Activated CD4-positive, alpha-beta T cell treated with anti-CD3 and anti-CD28 coated beads, Interleukin-2, amount 50 U/mL, for 48 hours (primary cell): ENCODE measurements around the gene MPPED1.

Experiments used
- DNase-seq, 2 experiments: peaks; one replicate each; pipeline ENCODE4 v3.0.0-alpha.2; 2020

Gene MPPED1

DNA sequence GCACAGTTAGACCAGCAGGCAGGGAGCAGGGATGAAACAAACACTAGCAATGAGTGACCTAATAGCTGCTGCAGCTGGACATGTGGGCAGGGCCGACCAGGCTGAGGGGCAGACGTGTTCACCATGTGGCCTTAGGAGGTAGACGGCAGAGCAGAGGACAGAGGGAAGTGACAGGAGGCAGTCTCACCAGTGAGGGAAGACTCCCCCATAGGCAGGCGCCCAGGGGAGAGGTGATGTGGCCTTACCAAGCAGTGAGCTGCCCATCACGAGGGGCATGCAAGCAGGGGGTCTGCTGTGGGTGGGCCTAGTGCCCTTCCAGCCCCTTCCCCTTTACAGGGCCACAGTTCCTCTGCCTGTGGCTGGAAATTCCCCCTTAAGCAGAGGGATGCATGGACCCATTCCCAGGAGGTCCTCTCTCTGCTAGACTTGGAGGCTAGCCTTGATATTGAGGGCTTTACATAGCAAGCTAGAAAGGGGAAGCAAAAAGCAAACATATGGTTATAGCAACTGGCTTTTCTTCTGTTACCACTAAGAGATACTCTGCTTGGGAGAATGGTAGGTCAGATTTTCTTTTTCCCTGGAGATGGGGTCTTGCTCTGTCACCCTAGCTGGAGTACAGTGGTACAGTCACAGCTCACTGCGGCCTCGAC is 67.6 kb downstream of the MPPED1 start:
- no peak for DNase-seq

DNA sequence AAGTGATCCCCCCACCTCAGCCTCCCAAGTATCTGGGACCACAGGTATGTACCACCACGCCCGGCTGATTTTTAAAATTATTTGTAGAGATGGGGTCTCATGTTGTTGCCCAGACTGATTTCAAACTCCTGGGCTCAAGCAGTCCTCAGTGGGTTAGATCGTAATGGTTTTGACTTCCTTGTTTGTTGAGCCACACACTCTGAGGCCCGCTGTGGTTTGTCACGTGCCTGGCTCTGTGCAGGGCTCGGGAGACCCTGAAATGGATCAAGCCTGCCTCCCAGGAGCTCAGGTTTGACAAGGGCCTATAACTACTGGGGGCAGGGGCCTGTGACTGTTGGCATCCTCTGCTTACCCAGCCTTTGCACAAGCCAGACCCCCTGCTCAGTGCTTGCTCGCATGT is 68.1 kb downstream of the MPPED1 start:
- DNase-seq, result no peak

DNA sequence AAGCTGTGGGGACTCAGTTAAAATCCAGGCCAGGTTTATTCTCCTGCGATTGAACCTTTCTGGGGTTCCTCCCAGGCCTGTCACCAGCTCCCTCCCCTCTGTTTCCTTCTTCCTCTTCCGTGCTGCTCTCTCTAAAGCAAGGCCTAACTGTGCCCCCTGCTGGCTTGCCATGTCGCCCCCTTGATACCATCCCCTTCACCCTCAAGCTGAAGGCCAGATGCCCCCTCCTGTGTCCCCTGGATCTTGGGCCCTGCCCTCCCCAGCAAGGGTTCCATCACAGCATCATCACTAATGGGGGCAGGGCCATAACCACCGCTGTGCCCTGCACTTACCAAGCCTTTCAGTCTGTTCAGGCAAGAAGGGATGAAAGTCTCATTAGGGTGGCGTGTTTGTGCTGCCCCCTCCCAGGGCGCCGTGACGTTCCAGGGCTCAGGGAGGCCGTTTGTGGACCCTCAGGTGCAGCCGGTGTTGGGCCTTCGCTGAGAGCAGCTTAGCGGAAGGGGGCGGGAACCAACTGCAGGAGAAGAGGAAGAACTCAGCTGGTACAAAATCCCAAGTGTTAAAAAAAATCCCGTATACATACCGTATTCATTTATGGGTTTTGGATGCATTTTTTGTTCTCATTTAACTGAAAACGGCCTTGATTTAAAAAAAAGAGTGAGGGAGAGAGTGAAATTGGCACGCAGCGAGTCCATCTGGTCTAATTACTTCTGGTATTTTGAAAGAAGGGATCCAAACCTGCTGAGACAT is 69.9 kb downstream of the MPPED1 start:
- DNase-seq, result peak; percentile 15 to 16

DNA sequence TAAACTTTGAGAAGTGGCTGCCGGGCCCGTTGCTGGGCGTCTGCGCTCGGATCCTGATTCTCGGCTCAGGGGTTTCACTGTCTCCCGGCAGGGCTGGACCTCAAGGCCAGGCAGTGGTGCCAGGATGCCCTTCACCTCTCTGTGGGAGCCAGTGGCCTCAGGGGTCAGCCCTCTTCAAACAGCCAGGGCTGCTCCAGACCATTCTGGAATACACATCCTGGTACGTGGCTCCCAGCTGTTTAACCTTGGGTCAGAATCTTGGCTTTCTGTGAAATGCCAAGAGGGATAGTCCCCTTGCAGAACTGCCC is 70.5 kb downstream of the MPPED1 start:
- no peak for DNase-seq

DNA sequence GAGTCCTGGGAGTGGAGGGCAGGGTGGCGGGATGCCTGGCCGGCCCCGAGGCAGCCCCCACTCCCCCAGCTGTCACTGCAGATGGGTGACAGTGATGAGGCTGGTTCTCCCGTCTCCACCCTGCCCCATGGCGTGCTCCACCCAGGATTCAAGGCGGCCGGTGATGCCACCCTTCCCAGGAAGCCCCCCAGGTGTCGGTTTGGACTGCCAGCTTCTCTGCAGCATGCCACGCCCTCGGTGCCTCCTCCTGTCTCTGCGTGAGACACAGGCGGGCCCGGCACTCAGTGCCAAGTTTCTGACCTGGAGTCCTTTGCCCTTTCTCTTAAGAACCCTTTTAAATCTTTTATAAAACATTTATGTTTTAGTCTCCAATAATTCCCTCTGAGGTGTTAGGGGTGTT is 71.5 kb downstream of the MPPED1 start:
- DNase-seq, result no peak

DNA sequence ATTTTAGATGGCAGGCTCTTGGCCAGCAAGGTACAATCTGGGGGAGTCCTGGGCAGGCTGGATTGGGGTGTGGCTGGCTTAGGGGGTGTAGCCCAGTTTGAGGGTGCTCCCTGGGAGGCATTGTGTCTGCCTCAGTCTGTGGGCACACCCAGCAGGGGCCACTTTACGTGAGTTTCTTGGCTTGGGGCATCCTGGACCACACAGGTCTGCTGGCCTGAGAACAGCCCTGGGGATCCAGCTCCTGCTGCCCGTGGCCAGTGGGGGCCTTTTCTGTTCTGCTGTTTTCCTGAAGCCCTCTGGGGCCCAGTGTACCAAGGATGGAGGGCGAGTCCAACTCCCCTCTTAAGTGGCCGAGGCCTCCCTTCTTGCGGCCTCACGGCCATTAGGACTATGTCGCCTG is 71.9 kb downstream of the MPPED1 start:
- DNase-seq, result no peak

DNA sequence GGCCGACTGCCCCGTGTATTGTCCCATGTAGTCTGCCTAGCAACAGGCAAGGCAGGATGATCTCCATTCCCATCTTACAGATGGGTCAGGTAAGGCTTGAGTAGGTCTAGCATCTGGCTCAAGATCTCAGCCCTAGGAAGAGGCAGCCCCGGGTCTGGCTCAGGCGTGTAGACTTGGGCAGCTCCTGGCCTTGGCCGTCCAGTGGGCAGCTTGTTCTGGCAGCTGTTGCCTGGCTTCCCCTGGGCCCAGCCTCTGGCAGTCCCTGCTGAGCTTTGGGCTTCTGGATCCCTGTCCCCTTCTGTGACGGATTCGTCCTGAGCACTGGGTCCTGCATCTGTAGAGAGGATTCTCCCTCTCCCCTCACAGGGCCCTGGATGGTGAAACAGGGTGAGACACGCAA is 72.4 kb downstream of the MPPED1 start:
- DNase-seq, result no peak

DNA sequence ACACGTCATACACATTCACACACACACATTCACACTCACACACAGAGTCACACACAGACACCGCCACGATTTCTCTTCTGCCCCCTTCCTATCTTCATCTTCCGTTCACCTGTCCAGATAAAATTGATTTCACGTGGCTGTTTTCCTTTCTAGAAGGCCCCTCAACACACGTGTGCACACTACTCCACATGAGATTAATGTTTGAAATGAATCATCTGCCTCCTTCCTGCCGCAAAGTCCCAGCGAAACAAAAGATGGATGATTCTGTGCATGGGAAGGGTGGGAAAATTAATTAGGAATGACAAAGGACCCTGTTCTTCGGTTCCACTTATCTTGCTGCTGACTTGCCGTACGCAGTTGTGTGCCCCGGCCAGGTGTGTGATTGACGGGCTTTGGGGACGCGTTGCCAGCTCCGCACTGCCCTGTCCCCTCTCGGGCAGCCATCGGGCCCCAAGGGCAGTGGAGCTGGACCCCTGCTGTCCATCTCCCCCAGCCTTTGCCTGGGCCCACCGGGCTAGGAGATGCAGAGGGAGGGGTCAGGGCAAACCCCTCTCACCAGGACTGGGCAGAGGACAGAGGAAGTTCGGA is 73.8 kb downstream of the MPPED1 start:
- DNase-seq, result no peak

DNA sequence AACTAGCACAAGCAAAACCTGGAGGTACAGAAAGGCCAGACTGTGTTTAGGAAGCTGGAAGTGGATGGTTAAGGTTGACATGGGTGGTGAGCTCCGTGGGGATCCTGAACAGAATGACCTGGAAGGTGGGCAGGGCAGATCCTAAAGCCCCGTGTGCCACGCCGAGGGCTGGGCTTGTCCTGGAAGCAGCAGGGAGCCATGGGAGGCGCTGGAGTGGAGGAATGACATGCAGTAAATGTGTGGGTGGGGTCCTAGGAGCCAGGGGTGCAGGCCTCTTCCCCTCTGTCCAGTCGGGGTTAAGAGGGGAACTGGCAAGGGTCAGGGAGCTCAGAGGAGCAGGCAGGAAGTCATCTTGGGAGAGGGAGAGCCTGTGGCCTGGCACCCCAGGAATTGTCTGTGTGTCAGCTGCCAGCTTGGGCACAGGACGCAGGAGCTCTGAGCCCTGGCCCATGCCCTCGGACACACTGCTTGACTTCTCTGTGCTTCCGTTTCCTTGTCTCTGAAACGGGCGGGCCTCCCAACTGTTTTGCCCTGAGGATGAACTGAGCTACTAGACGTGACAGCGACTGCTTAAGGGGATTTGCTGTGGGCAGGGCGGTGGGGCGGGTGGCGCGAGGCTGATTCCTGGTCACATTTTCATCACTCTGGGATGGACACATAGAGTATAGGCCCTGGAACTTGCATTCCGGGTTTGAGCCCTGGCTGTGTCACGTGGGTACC is 75.7 kb downstream of the MPPED1 start:
- DNase-seq, result no peak

DNA sequence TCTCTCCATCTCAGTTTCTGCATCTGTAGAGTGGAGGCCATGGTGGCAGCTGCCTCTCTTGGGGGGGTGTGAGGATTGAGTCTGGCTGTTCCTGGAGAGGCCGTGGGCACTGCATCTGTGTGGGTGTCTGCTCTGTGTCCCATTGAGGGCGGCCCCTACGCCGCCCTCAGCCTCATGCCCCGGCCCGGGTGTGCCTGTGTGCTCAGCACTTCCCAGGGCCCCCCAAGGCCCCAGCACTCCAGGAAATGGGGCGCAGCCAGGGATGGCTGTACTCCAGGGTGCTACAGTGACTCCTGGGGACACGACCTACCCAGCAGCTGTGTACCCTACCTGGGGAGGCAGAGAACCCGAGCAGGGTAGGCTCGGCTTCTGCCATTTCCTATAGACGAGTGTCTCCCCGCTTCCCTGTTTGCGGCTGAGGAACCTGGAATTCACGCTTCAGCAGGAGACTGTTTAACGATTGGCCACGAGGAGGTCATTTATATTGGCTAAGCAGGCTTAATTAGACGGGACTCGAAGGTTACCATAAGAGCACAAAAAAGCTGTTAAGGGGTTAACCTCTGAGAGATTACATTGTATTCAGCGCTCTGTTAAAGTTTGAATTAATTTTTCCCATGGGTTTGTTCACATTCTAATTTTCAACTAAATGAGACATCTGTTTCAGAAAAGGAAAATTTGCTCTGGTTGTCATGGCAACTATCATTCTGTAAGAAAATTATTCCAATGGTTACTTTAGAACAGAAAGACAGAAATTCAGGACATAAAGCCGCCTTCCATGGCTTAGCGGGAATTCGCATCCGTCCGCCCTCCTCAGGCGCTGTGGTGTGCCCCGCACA is 76.4 kb downstream of the MPPED1 start:
- DNase-seq, result no peak

DNA sequence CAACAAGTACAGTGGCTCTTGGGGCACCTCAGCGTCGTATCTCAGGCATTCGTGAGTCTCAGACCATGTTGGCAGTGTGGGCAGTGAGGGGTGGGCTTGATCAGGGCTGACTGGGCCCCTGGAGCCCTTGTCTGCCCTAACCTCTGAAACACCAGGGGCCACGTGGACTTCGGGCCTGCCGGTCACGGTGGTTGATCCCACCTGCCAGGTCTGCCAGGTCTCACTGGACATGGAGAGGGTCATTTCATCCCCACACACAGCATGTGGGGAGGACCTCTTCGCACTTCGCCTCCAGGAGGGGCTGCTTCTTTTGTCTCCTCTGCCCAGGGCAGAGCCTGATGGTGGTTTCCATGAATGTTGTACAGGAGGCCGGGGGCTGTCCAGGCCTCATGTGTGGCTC is 77.1 kb downstream of the MPPED1 start:
- no peak for DNase-seq

DNA sequence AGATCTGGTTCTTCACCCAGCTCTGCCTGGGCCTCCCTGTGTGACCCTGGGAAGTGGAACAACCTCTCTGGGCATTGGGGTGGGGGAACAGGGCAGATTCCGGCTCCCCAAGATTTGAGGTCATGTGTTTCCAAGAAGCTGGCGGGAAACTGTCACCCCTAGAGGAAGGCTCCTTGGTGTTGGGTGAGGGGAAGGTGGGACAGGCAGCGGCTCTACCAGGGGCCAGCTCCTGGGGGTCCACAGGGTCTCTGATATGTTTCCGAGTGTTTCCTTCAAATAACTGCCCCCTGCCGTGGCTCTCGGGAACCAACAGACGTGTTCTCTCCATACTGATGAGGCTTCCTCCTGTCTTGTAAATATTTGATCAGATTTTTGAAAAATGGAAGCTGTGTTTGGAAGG is 78.5 kb downstream of the MPPED1 start:
- DNase-seq, result no peak

DNA sequence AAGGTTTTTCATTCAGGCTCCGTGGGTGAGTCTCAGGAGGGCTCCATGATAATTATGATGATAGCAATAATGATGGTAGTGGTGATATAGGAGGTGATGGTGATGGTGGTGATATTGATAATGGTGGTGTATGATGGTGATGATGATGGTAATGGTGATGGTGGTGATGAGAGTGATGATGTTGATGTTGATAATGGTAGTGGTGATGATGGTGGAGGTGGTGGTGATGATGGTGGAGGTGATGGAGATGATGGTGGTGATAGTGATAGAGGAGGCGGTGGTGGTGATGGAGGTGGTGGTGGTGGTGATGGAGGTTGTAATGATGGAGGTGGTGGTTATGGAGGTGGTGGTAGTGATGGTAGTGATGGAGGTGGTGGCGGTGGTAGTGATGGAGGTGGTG is 79.4 kb downstream of the MPPED1 start:
- no peak for DNase-seq

DNA sequence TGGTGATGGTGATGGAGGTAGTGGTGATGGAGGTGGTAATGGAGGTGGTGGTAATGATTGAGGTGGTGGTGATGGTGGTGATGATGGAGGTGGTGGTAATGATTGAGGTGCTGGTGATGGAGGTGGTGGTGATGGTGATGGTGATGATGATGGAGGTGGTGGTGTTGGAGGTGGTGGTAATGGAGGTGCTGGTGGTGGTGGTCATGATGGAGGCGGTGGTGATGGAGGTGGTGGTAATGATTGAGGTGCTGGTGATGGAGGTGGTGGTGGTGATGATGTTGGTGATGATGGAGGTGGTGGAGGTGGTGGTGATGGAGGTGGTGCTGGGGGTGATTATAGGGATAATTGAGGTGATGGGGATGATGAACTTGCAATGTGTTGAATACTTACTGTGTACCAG is 79.9 kb downstream of the MPPED1 start:
- DNase-seq, result no peak

DNA sequence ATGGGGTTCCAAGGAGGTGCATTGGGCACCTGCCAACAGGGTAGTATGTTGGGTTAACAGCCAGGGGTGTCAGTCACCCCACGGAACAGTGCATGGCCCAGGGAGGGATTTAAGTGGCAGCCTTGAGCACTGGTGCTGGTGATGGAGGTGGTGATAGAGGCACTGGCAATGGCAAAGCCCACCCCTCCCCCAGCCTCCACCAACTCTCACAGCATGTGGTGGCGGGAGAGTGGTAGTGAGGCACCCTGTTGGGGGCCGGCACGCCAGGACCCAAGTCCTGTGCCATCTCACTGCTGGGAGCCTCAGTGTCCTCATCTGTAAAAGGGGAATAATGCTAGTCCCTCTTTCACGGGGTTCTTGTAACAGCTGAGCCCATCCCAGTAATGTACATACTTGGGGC is 81.5 kb downstream of the MPPED1 start:
- no peak for DNase-seq

DNA sequence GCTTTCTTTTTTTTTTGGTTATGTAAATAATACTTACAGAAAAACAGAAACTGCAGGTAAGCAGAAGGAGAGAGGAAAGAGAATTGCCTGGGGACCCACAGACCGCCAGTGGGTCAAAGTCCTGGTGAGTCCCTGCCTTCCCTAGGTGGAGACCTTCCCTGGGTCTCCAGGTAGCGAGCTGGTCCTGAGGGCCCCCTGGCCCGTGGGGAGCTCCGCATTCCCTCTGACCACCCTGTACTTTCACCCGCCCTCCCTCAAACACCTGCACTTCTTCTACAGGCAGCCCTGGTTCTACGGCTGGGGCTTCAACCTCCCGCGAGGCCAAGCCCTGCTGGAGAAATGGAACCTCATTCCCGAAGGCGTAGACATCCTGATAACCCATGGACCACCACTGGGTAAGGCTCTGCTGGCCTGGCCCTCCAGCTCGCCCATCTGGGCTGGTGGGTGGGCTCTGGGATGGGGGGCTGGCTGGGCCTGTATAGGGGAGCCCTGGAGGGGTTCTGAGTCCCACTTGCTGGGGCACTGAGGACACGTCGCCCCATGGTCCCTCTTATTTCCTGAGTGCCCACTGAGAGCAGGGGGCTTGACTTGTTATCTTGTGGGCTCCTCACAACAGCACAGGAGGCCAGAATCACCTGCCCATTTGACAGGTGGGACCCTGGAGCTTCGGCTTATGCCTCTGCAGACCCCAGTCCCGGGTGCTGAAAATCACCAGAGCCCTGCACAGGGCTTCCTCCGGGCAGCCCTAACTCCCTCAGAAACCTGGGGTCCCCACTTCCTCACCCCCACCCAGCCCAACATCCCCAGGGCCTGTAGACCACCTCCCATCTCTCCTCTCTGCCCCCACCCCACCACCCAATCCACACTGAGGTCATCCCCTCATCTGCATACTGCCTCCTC is 86.4 kb downstream of the MPPED1 start:
- DNase-seq, result no peak

DNA sequence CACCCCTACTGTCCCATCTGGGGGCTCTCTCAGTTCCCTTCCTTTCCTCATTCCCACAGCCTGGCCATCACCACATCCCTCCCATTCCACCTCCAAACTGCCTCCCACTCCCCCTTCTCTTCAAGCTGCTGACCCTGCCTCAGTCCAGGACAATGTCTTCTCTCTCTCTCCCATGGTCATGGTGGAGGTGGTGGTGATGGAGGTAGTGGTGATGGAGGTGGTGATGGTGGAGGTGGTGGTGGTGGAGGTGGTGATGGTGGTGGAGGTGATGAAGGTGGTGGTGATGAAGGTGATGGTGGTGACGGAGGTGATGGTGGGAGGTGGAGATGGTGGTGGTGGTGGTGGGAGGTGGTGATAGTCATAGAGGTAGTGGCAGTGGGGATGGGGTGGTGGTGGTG is 87.0 kb downstream of the MPPED1 start:
- DNase-seq, result no peak

DNA sequence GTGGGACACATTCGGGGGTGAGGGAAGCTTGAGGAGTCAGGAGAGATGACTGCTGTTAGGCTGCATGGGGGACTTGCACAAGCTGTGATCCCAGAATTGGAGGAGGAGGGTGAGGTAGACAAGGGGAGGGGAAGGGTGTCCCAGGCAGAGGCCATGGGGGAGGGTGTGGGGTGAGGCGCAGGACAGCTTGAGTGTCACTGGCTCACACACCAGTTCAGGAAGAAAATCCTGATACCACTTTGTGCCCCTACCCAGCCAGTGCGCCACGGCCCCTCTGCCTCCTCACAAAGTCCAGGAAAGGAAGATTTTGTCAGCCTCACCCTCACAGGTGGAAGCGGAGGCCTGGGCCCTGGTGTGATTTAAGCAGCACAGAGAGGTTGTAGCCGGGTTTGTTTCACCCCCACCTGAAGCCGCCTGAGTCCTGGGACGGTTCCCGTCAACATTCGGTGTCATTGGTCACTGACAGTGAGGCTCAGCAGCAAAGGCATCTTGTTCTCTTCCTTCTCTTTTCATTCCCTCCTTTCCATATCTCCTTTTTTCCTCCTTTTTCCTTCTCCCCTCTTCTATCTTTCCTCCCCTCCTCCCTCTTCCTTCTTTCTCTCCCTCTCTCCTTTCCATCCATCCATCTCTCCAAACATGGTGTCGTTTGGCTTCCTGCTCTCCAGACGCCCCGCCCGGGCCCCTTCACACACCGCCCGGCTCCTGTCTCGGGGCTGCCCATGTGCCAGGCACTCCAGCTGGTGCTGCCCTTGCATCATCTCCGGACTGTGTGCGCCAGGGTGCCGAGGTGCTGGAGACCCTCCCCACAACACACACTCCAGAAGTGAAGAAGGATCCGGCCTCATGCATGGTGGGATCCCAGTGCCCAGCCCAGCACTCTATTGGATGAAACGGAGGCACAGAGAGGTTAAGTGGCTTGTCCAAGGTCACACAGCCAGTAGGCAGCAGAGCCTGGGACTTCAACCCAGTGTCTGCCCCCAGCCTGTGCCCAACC is 89.3 kb downstream of the MPPED1 start:
- no peak for DNase-seq

DNA sequence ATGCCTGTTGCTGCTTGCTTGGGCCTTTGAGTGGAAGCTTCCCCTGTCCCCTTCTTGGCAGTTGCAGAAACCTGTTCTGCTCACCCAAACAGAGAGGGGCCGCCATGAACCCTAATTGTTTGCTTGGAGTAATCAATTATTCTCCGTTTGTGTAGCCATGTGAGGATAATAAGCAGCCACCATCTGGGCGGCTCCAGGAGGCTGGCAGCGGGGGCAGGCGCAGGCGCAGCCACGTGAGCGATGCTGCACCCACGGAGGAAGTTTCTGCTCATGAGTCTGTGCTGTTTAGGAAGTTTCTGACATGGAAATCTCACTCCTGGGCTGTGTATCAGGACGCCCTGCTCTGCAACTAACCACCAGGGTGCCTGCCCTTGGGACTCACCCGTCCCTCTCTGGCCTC is 90.1 kb downstream of the MPPED1 start:
- DNase-seq, result no peak

DNA sequence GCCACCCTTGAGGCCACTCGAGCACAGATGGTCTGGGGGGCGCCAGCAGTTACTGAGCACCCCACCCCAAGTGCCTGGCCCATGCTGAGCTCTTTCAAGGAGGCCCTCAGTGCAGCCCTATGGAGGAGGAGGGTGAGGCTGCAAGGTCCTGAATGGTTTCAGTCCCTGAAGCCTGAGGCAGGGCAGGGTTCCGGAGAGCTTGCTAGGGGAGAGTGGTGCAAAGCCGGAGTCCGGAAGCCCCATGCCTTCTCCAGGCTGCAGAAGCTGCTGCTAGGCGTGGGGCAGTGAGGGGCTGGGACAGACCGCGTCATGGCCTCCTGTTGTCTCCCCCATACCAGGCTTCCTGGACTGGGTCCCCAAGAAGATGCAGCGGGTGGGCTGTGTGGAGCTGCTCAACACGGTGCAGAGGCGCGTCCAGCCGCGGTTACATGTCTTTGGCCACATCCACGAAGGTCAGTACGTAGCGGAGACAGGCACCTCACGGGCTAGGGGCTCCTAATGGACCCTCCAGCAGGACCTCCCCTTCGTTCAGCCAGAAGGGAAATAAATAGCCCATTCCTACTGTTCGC is 90.6 kb downstream of the MPPED1 start:
- DNase-seq, result no peak
